SK-N-SH (cell line): ENCODE data around the gene MIPEP. TPM values are rescaled to one million over a fixed set of nuclear protein-coding genes. Genes with fewer than 3 reads are reported as not detected.

ENCODE experiments used
- CTCF ChIA-PET: fragments of 300-600, 350-600 bp; formaldehyde crosslinking; extraction: SDS; loops from one replicate; lab custom pipeline; 2021; lab: Yijun Ruan, JAX
- POLR2A ChIA-PET: fragments of 350-600 bp; sonication (Branson Sonifier 250); formaldehyde crosslinking; extraction: SDS; loops from one replicate; lab custom pipeline; 2020; ENCODE audit warnings: antibody characterized with exemption, inconsistent platforms; lab: Yijun Ruan, JAX
- DNase-seq: peaks from one replicate; pipeline ENCODE4 v3.0.0; 2012
- H2AFZ ChIP-seq: fragments of 200-600 bp; sonication (generic); 2 replicates; pipeline ENCODE4 v1.8.1; 2016; ENCODE audit warnings: antibody characterized with exemption, mild to moderate bottlenecking, low read depth
- H3F3A ChIP-seq: fragments of 200-600 bp; sonication (generic); replicated peaks from 2 replicates; pipeline ENCODE3; 2016; ENCODE audit warnings: antibody characterized with exemption, mild to moderate bottlenecking; ENCODE audit not compliant: insufficient read depth
- H3K27ac ChIP-seq, 2 experiments: fragments of 200-500 bp in 1 of 2; fragments of 200-600 bp in 1 of 2; sonication (Bioruptor generic) in 1 of 2; sonication (generic), shearing (Covaris generic) in 1 of 2; 2 replicates each; pipeline versions ENCODE4 v1.5.1 to v1.6.1; 2014 to 2016; ENCODE audit warnings: low read depth in 2 of 2, inconsistent platforms in 1 of 2, low read length in 1 of 2, mild to moderate bottlenecking in 1 of 2, mixed read lengths in 1 of 2
- H3K27me3 ChIP-seq: fragments of 200-600 bp; sonication (generic), shearing (Covaris generic); 2 replicates; pipeline ENCODE4 v1.6.1; 2016; ENCODE audit warnings: mixed run types; ENCODE audit not compliant: insufficient read depth
- H3K36me3 ChIP-seq, 2 experiments: fragments of 200-500 bp in 1 of 2; fragments of 200-600 bp in 1 of 2; sonication (Bioruptor generic) in 1 of 2; sonication (generic) in 1 of 2; replicated peaks in 1 of 2; 2 replicates each; pipeline versions ENCODE3 to v1.5.1; 2014 to 2016; ENCODE audit warnings: low read length in 1 of 2, mild to moderate bottlenecking in 1 of 2; ENCODE audit not compliant: insufficient read depth in 2 of 2, control insufficient read depth in 1 of 2
- H3K4me1 ChIP-seq, 2 experiments: fragments of 200-500 bp in 1 of 2; fragments of 200-600 bp in 1 of 2; sonication (Bioruptor generic) in 1 of 2; sonication (generic), shearing (Covaris generic) in 1 of 2; 2 replicates each; pipeline versions ENCODE4 v1.5.1 to v1.6.1; 2014 to 2016; ENCODE audit warnings: low read depth in 1 of 2, low read length in 1 of 2, mixed run types in 1 of 2; ENCODE audit not compliant: insufficient read depth in 2 of 2, control insufficient read depth in 1 of 2
- H3K4me2 ChIP-seq: fragments of 200-600 bp; sonication (generic), shearing (Covaris generic); 2 replicates; pipeline ENCODE4 v1.6.1; 2017; ENCODE audit warnings: mixed run types
- H3K4me3 ChIP-seq, 2 experiments: fragments of 200-500 bp in 1 of 2; fragments of 200-600 bp in 1 of 2; sonication (Bioruptor generic) in 1 of 2; sonication (generic), shearing (Covaris generic) in 1 of 2; 2 replicates each; pipeline versions ENCODE4 v1.5.1 to v1.8.1; 2014 to 2016; ENCODE audit warnings: low read depth in 2 of 2, inconsistent platforms in 1 of 2, low read length in 1 of 2, mild to moderate bottlenecking in 1 of 2, mixed read lengths in 1 of 2, moderate library complexity in 1 of 2
- H3K79me2 ChIP-seq: fragments of 200-600 bp; sonication (generic); 2 replicates; pipeline ENCODE4 v1.8.1; 2017; ENCODE audit warnings: mild to moderate bottlenecking; ENCODE audit not compliant: insufficient read depth
- H3K9ac ChIP-seq: fragments of 200-600 bp; sonication (generic); 2 replicates; pipeline ENCODE4 v1.6.1; 2017; ENCODE audit warnings: mixed run types
- H3K9me2 ChIP-seq: fragments of 200-600 bp; sonication (generic); 2 replicates; pipeline ENCODE4 v1.6.1; 2017; ENCODE audit warnings: mixed run types
- H3K9me3 ChIP-seq: fragments of 200-600 bp; sonication (generic); 2 replicates; pipeline ENCODE4 v1.6.1; 2017; ENCODE audit warnings: mixed run types, mild to moderate bottlenecking, moderate library complexity
- H4K20me1 ChIP-seq: fragments of 200-600 bp; sonication (generic); 2 replicates; pipeline ENCODE4 v1.6.1; 2017; ENCODE audit warnings: mild to moderate bottlenecking, mixed run types; ENCODE audit not compliant: insufficient read depth
- FOSL2 ChIP-seq: IDR thresholded peaks from 2 replicates; pipeline ENCODE4 v1.4.0; 2012; ENCODE audit warnings: low read depth, mild to moderate bottlenecking, moderate library complexity, borderline replicate concordance
- JUND ChIP-seq: IDR thresholded peaks from 2 replicates; pipeline ENCODE4 v1.4.0; 2012
- MXI1 ChIP-seq: IDR thresholded peaks from 2 replicates; pipeline ENCODE4 v1.6.1; 2012; ENCODE audit warnings: mild to moderate bottlenecking, low read depth, low read length, improper control_type of control experiment
- NFIC ChIP-seq: IDR thresholded peaks from 2 replicates; pipeline ENCODE4 v1.4.0; 2012; ENCODE audit warnings: borderline replicate concordance
- POLR2AphosphoS5 ChIP-seq: IDR thresholded peaks from 2 replicates; pipeline ENCODE4 v1.6.1; 2012; ENCODE audit warnings: low read depth, low read length
- SIN3A ChIP-seq: IDR thresholded peaks from 2 replicates; pipeline ENCODE4 v1.6.1; 2012; ENCODE audit warnings: low read depth, mild to moderate bottlenecking, low read length, moderate library complexity, borderline replicate concordance
- TCF12 ChIP-seq: IDR thresholded peaks from 2 replicates; pipeline ENCODE4 v1.4.0; 2012
- TEAD4 ChIP-seq: IDR thresholded peaks from 2 replicates; pipeline ENCODE4 v1.4.0; 2012; ENCODE audit warnings: mild to moderate bottlenecking, borderline replicate concordance; ENCODE audit not compliant: insufficient read depth
- WGBS: methylation state at CpG from one replicate; pipeline ENCODE4 v1.1.6; 2017; ENCODE audit warnings: low lambda C conversion rate; 5-methylcytosine and 5-hydroxymethylcytosine counted together
- polyA plus RNA-seq, 3 experiments: library from polyadenylated mRNA; depleted of rRNA; stranded (reverse); fragments of >200 nt; gene quantifications; 2 replicates each; pipeline ENCODE4 v1.2.3, GENCODE V29; 2012
- TF ChIP-seq, protein P1 (sequence below): fragments of 200-600 bp; sonication (generic); IDR thresholded peaks from 2 replicates; pipeline ENCODE4 v1.6.1; 2017; ENCODE audit warnings: antibody characterized with exemption, mild to moderate bottlenecking, moderate library complexity
- TF ChIP-seq, protein P2 (sequence below): IDR thresholded peaks from 2 replicates; pipeline ENCODE4 v1.6.1; 2012; ENCODE audit warnings: mild to moderate bottlenecking, low read depth, low read length, moderate library complexity
- TF ChIP-seq, protein P3 (sequence below): IDR thresholded peaks from 2 replicates; pipeline ENCODE4; 2012
- TF ChIP-seq, protein P4 (sequence below): IDR thresholded peaks from 2 replicates; pipeline ENCODE4 v1.4.0; 2012; ENCODE audit warnings: low read depth, borderline replicate concordance

Gene MIPEP
- polyA plus RNA-seq, 1 of the 3 experiments (the other 2 are of a cell fraction), result 12.7 TPM

DNA sequence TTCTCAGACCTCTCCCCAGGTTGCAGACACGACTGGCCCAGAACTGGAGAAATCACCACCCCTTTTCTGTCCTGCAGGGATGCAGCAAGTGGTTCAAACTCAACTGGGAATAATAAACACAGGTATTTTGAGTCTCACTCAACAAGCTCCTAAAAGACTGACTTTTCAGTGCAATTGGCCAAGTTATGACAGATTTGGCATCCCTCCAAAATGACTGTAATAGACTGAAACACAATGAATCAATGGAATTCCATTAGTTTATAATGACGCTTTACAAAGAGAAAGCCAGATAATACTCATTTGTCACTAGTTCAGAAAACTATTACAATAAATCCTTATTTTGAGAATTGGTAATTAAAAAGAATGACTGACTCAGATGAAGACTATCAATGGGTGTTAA lies 38.1 kb downstream of the MIPEP start:
- H3F3A ChIP-seq, result no peaks in the 10 kb centered on the region
- no peak overlapping the region for H3K9ac ChIP-seq
- no peak overlapping the region for H2AFZ ChIP-seq
- POLR2A ChIA-PET, result no interaction called here
- H3K4me3 ChIP-seq, result no peak overlapping the region
- no peak overlapping the region for H3K27ac ChIP-seq
- DNase-seq, result no peak
- H3K27me3 ChIP-seq, result no peaks in the 10 kb centered on the region
- WGBS, result 79% methylated on average over 2 of the region's 2 CpGs
- H3K36me3 ChIP-seq, result peaks cover 0 to 24% of the 10 kb centered on the region in 2 experiments
- H3K4me1 ChIP-seq, result peaks cover 0 to 17% of the 10 kb centered on the region in 2 experiments; a peak in 2 of 4 replicates
- no peaks in the 10 kb centered on the region for H4K20me1 ChIP-seq
- CTCF ChIA-PET, result interaction anchor here (1.0 to 2.3 kb wide), 4 partner anchors 7 to 384 kb away, joined by 3 to 10 read pairs (median 4); no protein-coding TSS in a partner anchor
- H3K9me3 ChIP-seq, result no peaks in the 10 kb centered on the region
- TF ChIP-seq, protein P1, sequence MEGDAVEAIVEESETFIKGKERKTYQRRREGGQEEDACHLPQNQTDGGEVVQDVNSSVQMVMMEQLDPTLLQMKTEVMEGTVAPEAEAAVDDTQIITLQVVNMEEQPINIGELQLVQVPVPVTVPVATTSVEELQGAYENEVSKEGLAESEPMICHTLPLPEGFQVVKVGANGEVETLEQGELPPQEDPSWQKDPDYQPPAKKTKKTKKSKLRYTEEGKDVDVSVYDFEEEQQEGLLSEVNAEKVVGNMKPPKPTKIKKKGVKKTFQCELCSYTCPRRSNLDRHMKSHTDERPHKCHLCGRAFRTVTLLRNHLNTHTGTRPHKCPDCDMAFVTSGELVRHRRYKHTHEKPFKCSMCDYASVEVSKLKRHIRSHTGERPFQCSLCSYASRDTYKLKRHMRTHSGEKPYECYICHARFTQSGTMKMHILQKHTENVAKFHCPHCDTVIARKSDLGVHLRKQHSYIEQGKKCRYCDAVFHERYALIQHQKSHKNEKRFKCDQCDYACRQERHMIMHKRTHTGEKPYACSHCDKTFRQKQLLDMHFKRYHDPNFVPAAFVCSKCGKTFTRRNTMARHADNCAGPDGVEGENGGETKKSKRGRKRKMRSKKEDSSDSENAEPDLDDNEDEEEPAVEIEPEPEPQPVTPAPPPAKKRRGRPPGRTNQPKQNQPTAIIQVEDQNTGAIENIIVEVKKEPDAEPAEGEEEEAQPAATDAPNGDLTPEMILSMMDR, result no peak
- TF ChIP-seq, protein P2, sequence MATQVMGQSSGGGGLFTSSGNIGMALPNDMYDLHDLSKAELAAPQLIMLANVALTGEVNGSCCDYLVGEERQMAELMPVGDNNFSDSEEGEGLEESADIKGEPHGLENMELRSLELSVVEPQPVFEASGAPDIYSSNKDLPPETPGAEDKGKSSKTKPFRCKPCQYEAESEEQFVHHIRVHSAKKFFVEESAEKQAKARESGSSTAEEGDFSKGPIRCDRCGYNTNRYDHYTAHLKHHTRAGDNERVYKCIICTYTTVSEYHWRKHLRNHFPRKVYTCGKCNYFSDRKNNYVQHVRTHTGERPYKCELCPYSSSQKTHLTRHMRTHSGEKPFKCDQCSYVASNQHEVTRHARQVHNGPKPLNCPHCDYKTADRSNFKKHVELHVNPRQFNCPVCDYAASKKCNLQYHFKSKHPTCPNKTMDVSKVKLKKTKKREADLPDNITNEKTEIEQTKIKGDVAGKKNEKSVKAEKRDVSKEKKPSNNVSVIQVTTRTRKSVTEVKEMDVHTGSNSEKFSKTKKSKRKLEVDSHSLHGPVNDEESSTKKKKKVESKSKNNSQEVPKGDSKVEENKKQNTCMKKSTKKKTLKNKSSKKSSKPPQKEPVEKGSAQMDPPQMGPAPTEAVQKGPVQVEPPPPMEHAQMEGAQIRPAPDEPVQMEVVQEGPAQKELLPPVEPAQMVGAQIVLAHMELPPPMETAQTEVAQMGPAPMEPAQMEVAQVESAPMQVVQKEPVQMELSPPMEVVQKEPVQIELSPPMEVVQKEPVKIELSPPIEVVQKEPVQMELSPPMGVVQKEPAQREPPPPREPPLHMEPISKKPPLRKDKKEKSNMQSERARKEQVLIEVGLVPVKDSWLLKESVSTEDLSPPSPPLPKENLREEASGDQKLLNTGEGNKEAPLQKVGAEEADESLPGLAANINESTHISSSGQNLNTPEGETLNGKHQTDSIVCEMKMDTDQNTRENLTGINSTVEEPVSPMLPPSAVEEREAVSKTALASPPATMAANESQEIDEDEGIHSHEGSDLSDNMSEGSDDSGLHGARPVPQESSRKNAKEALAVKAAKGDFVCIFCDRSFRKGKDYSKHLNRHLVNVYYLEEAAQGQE, result no peak
- no peak for TF ChIP-seq TCF12
- TF ChIP-seq MXI1, result no peak
- TF ChIP-seq SIN3A, result no peak
- TF ChIP-seq TEAD4, result no peak
- TF ChIP-seq NFIC, result peak; percentile 39; the same call in 1 of the 2 replicates
- no peak for TF ChIP-seq POLR2AphosphoS5
- TF ChIP-seq, protein P3, sequence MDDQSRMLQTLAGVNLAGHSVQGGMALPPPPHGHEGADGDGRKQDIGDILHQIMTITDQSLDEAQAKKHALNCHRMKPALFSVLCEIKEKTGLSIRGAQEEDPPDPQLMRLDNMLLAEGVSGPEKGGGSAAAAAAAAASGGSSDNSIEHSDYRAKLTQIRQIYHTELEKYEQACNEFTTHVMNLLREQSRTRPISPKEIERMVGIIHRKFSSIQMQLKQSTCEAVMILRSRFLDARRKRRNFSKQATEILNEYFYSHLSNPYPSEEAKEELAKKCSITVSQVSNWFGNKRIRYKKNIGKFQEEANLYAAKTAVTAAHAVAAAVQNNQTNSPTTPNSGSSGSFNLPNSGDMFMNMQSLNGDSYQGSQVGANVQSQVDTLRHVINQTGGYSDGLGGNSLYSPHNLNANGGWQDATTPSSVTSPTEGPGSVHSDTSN, result 0 out of 2 replicates have a peak, but pooled peaks have one; percentile 8
- TF ChIP-seq JUND, result no peak
- H3K9me2 ChIP-seq, result no peaks in the 10 kb centered on the region
- H3K79me2 ChIP-seq, result no peaks in the 10 kb centered on the region
- no peak overlapping the region for H3K4me2 ChIP-seq

DNA sequence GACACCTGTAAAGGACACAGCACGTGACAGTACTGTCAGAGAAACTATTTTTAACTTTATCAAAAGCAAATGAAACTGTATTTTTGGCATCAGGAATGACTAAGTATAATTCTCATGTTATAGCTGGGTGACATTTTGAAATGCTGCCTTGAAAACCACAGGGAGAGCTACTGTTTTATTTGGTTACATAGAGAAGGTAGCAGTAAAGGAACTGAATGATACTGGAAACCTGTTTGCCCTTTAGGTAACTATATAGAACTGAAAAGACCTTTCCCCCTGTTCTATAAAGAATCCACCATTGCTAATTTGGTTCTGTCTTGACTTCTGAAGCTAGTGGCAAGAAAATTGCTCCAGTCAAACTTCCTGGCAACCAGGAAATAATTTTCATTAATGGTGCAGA lies 39.1 kb downstream of the MIPEP start:
- 93% methylated on average over 1 of the region's 1 CpG for WGBS
- no peaks in the 10 kb centered on the region for H3F3A ChIP-seq
- H3K9ac ChIP-seq, result no peak overlapping the region
- no peak overlapping the region for H3K4me3 ChIP-seq
- no peaks in the 10 kb centered on the region for H3K9me3 ChIP-seq
- no peak overlapping the region for H2AFZ ChIP-seq
- peaks cover 0 to 17% of the 10 kb centered on the region in 2 experiments; a peak in 2 of 4 replicates for H3K4me1 ChIP-seq
- no peak overlapping the region for H3K4me2 ChIP-seq
- no peak for DNase-seq
- CTCF ChIA-PET, result interaction anchor here (0.6 to 2.3 kb wide), 4 partner anchors 8 to 420 kb away, joined by 3 to 10 read pairs (median 4); no protein-coding TSS in a partner anchor
- no peaks in the 10 kb centered on the region for H3K27me3 ChIP-seq
- no peak overlapping the region for H3K27ac ChIP-seq
- POLR2A ChIA-PET, result no interaction called here
- H3K9me2 ChIP-seq, result no peaks in the 10 kb centered on the region
- H4K20me1 ChIP-seq, result no peaks in the 10 kb centered on the region
- peaks cover 0 to 24% of the 10 kb centered on the region in 2 experiments for H3K36me3 ChIP-seq
- H3K79me2 ChIP-seq, result no peaks in the 10 kb centered on the region
- TF ChIP-seq, protein P1, result no peak
- TF ChIP-seq NFIC (no peak), POLR2AphosphoS5 (no peak), TEAD4 (no peak), FOSL2 (no peak), JUND (no peak)
- TF ChIP-seq, protein P4, sequence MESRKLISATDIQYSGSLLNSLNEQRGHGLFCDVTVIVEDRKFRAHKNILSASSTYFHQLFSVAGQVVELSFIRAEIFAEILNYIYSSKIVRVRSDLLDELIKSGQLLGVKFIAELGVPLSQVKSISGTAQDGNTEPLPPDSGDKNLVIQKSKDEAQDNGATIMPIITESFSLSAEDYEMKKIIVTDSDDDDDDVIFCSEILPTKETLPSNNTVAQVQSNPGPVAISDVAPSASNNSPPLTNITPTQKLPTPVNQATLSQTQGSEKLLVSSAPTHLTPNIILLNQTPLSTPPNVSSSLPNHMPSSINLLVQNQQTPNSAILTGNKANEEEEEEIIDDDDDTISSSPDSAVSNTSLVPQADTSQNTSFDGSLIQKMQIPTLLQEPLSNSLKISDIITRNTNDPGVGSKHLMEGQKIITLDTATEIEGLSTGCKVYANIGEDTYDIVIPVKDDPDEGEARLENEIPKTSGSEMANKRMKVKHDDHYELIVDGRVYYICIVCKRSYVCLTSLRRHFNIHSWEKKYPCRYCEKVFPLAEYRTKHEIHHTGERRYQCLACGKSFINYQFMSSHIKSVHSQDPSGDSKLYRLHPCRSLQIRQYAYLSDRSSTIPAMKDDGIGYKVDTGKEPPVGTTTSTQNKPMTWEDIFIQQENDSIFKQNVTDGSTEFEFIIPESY, result no peak
